ENCODE data around the gene SLC8A2.
"Not testable (repeated sequence)": the region's sequence is repeated elsewhere in the genome, so short reads cannot be mapped to it uniquely, and the experiment has no call there.

- not testable (repeated sequence) for TF ChIP-seq CTCF (conservative IDR thresholded peaks at IDR 0.05; ENCODE audit: low read depth, low read length); CEBPB (IDR thresholded peaks at IDR 0.05; ENCODE audit: low read depth, low read length); POLR2A (IDR thresholded peaks at IDR 0.05; ENCODE audit: low read depth, low read length); SMC3 (IDR thresholded peaks at IDR 0.05; ENCODE audit: low read depth, low read length); RFX5 (IDR thresholded peaks at IDR 0.05; ENCODE audit: low read depth, low read length); BHLHE40 (IDR thresholded peaks at IDR 0.05; ENCODE audit: low read depth, low read length); RAD21 (IDR thresholded peaks at IDR 0.05; ENCODE audit: low read length); ELK1 (IDR thresholded peaks at IDR 0.05; ENCODE audit: borderline replicate concordance, low read depth, low read length); RCOR1 (IDR thresholded peaks at IDR 0.05; ENCODE audit: insufficient replicate concordance, low read length); MAZ (IDR thresholded peaks at IDR 0.05; ENCODE audit: borderline replicate concordance, low read depth, low read length); USF2 (IDR thresholded peaks at IDR 0.05; ENCODE audit: low read depth, low read length); CHD1 (IDR thresholded peaks at IDR 0.05; ENCODE audit: low read depth, low read length)
These were observed 87.2 kb downstream of the SLC8A2 start for GRCh38 chr19:47384533-47384932.

All from IMR-90 (cell line).